ENCODE data around the gene CAMSAP1.

The CAMSAP1 gene

DNA sequence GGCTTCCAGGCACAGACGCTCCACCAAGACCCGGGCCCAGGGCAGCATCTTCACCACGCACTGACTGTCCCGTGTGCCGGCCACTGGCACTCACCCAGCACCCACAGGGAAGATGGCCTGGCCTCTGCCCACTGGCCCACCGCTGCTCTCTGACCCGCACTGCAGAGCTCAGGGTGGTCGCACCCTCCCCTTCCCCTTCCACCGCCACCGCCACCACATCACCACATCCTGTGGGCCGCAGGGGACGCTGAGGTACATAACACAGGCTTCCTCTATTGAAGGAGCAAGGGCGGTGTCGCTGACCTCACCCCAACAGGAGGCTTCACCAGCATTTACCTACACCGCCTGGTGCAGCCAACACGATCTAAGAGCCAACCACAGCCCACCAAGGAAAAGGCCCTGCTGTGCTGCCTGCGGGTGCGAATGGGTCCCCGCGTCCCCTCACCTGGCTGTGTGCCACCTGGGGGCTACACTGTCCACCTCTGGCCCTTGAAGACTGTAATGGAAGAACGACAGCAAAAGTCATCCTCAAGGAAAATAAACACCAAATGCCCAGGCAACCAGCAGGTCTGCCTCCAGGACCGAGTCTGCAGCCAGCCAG is 101.8 kb downstream of the CAMSAP1 start:
- DNase-seq, result no peak

DNA sequence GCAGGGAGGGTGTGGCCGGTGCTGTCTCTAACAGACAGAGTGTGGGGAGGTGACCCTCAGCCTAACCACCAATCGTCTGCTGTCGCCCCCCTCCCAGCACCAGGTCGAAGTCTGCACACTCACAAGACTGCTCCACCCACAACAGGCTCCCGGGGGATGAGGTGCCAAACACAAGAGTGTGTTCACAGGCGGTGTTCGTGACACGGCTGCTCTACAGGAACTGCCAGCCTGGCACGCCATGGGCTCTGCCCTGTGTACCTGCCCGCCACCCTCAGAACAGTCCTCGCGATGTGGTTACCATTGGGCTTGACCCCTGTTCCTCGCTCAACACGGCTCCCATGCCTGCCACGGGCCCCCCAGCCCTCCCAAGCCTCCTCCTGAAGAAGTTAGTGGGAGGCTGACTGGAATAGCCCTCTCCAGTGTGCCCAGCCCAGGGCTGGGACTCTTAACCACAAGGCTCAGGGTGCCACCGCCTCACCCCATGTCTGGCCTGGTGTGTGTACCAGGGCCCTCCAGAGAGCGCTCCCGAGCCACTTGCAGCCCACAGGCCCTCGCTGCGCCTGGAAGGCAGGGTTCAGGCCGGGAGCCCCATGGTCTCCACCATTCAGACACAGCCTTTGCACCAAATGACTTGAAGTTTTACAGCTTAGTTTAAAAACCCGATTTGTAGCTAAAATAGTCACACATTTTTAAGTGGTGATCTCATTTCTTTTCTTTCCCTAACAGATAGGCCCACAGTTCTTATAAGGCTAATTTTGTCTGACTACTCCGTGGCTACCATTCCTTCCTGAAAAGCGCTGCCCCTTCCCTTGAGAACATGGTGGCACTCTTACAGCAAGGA is 102.5 kb downstream of the CAMSAP1 start:
- DNase-seq, result no peak

- no peak for DNase-seq
Observed at GRCh38 chr9:135803441-135803840, 103.9 kb downstream of the CAMSAP1 start.

GRCh38 chr9:135802876-135803419 is 104.4 kb downstream of the CAMSAP1 start:
- DNase-seq, result no peak

DNA sequence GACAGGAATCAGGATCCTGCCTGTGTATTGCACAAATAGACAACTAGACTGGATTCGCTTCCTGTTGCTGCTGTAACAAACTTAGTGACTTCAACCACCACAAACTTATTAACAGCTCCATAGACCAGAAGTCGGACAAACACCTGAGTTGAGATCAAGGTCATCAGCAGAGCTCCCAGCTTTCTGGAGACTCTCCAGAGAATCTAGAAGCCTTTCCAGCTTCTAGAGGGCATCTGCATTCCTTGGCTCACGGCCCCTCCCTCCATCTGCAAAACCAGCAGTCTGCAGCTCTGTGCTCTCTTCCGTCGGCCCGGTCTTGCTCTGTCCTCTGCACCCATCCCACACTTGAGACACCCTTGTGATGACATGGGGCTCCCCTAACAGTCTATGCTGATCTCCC is 106.3 kb downstream of the CAMSAP1 start:
- no peak for DNase-seq

DNA sequence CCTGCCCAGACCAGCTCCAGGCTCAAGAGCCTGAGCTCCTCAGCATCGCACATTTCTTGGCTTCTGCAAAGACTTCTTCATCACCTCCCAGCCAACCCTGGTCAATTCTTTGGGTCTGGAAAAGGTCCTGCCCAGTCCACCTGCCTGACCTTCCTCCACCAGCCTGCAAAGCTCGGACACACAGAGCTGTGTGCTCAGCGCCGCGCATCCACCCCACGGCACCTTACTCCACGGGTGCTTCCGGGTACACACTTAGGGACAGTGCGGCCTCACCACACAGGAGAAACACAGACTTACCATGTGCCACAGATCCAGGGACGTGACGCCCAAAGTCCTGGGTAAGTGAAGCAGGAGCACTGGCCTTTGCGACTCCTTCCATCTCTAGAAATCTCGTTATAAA is 108.1 kb downstream of the CAMSAP1 start:
- no peak for DNase-seq

DNA sequence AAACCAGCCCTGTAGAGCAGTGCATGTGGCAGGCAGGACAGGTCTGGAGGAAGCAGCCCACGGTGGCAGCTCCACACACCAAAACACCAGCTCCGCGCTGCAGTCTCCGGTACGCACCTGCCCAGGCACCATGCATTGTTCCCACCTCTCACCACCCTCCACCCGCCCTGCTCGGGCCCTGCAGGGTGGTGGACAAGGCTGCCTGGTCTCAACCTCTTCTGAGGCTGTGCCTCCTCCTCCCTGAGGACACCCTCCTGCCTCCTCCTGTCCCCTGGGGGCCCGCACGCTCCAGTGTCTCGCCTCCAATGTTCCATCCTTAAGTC is 109.1 kb downstream of the CAMSAP1 start:
- no peak for DNase-seq

- no peak for DNase-seq
Observed at GRCh38 chr9:135797507-135798262, 109.7 kb downstream of the CAMSAP1 start.

DNA sequence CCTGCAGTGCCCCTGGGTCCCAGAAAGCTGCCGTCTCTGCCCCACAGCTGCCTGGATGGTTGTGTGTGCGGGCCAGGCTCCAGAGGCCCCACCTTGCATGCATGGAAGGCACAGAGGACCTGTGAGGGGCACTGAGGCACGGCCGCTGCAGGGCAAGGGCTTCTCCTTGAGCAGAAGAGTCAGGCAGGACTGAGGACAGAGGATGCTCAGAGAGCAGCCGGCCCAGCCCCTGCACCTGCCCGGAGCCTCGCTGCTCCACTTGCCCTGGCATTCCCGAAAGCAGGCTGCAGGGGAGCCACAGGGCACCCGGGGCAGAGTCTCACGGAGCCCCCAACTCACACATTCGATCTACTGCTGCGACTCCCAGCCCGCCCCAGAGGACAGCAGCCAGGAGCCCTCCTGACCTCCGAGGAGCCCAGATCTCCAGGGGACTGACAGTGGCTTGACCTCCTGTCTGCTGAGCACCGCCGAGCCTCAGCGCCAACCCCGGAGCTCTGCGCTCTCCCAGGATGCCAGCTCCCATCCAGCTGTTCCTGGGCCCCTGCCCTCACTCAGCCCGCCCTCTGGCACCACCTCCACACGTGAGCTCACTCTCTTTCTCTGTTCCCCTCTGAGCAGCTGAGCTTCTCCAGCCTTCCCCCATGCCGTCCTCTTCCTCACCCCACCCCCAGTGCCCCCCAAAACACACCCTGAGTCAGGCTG is 110.4 kb downstream of the CAMSAP1 start:
- DNase-seq, result no peak

- no peak for DNase-seq
Observed at GRCh38 chr9:135795391-135795790, 112.0 kb downstream of the CAMSAP1 start.

DNA sequence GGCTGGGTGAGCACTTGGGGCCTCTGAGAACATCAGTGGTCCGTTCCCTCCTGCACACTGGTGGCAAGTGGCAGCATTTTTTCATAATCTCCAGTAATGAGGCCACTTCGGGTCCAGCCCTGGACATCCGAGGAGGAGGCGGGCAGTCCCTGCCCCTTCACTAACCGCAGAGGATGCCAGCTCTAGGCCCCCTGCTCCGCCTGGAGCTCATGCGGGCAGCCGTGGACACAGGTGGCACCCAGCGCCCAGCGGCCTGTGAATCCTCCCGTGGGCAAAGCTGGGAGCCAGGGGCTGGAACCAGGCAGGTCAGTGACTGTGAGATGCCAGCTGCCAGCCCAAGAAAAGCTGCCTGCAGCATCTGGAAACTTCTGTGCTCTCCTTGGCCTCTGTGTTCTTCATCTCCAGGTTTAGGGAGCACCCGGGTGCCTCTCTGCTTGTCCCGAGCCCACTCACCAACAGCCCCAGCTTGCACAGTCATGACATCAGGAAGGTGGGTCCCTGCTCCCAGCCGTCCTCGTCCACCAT is 112.9 kb downstream of the CAMSAP1 start:
- no peak for DNase-seq

- no peak for DNase-seq
Observed at GRCh38 chr9:135794057-135794335, 113.3 kb downstream of the CAMSAP1 start.

DNA sequence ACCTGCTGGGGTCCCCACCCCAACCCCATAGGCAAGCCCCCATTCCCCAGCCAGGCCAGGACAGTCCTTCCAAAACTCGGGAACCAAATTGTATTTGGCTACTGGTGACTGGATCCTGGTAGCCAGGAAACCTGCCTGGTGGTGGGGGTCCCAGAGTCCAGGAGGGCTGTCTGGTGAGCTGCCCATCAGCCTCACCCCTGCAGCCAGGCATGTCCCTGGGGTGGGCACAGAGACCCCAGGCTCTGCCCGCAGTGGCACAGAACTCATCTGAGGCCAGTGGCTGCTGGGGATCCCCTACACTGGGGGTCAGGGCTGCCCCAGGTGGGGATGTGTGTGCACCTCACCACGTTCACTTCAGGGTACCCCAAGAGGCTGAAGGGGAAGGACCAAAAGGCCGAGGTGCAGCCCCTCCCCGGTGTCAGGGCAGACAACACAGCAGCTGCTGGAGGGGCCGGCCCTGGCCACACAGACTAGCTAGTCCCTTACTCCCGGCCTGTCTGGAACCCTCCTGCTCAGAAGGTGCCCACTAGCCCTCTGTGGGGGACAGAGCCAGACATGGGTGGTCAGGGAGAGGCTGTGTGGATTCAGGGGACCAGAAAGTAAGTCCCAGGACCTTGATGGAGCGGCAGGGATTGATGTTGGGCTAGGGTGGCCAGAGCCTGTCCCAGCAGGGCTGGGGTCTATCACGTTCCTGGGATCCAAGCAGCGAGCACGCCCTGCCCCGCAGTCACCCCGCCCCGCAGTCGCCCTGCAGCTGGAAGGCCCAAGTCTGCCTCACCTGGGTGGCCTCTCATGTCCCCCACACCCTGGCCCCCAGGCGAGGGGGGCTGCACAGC is 113.9 kb downstream of the CAMSAP1 start:
- no peak for DNase-seq

DNA sequence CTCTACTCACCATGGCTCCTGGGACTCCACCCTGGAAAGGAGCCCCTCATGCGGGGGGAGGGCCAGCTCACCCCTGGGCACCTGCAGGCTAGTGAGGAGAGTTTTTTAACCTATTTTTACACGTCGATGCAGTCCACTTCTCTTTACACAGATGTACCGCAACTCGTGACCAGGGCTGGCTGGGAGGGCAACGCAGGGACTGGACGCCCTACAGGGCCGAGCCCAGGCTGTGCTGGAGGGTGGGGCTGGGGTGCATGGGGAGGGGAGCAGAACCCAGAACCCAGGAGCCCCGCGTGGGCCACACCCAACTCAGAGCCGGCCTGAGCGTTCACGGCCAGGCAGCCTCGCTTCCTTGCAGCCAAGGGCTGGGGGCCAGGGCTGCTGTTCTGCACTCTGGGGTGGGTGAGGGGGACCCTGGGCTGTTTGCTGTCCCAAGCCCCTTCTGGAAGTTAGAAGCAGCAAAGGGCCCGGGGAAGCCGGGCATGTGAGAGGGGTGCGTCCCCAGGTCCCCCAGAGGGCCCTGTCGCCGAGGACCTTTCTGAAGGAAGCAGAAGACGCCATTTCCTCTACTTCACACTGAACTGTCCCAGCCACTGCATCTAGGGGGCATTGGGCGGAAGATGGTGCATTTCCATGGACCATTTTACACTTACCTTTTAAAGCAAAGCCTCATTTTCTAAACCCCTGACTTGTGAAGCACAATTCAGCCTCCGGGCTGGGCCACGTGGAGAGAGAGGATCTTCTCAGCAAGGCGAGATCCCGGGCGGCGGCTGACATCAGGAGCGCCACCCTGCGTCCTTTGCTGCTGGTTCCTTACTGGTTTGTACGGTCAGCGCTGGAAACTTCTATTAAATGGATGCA is 114.8 kb downstream of the CAMSAP1 start:
- no peak for DNase-seq

DNA sequence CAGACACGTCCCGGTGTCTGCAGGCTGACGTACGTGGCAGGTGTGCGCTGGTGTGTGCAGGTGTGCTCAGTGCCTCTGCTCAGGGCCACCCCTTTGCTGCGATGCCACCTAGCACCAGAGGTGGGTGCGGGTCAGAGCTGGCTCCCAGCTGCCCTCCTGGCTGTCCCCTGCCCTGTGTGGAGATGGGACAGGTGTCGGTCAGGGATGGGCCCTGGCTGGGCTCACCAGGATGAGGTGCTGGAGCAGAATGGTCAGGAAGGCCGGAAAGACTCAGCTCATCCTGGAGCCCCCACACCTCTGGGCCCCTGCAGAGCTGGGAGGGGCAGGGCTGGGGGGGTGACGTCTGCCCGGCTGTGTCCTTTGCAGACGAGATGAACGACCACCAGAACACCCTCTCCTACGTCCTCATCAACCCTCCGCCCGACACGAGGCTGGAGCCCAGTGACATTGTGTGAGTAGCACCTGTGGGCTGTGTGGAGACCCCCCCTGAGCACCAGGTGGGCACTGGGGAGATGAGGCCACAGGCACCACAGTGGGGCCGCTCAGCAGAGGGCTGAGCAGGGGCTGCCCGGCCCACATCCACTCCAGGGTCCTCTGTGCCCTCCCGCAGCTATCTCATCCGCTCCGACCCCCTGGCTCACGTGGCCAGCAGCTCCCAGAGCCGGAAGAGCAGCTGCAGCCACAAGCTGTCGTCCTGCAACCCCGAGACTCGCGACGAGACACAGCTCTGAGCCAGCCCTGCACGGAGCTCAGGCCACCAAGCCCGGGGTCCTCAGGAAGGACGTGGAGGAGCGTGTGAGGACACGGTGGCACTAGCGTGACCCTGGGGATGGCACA is 115.7 kb downstream of the CAMSAP1 start:
- DNase-seq, result no peak

GRCh38 chr9:135790850-135791249 is 116.5 kb downstream of the CAMSAP1 start:
- no peak for DNase-seq

GRCh38 chr9:135790356-135790755 is 117.0 kb downstream of the CAMSAP1 start:
- no peak for DNase-seq

DNA sequence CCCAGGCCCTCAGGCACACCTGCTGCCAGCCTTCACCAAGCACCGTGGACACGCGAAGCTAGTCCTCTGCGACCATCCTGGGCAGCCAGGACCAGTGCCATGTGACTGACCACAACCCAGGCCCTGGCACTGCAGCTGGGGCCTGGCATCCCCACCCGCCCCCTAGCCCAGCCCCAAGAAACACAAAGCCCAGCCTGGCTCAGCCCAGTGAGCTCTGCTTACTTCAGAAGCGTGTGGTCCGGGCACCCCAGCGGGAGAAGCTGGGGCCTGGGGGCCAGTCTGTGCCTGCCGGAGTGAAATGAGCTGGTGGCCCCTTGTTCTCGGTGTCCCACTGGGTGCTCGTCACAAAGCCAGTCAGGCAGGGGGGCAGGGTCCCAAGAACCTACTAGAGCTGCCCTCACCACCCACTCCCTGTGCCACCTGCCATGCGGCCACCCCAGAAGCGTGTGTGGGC is 117.5 kb downstream of the CAMSAP1 start:
- DNase-seq, result no peak

GRCh38 chr9:135788576-135789300 is 118.6 kb downstream of the CAMSAP1 start:
- no peak for DNase-seq
